ENCODE results near the gene QRFP. TPM values are rescaled to one million over a fixed set of nuclear protein-coding genes. Genes with fewer than 3 reads are reported as not detected.

QRFP gene
- total and polyA plus RNA-seq, 4 donors, result not detected

DNA sequence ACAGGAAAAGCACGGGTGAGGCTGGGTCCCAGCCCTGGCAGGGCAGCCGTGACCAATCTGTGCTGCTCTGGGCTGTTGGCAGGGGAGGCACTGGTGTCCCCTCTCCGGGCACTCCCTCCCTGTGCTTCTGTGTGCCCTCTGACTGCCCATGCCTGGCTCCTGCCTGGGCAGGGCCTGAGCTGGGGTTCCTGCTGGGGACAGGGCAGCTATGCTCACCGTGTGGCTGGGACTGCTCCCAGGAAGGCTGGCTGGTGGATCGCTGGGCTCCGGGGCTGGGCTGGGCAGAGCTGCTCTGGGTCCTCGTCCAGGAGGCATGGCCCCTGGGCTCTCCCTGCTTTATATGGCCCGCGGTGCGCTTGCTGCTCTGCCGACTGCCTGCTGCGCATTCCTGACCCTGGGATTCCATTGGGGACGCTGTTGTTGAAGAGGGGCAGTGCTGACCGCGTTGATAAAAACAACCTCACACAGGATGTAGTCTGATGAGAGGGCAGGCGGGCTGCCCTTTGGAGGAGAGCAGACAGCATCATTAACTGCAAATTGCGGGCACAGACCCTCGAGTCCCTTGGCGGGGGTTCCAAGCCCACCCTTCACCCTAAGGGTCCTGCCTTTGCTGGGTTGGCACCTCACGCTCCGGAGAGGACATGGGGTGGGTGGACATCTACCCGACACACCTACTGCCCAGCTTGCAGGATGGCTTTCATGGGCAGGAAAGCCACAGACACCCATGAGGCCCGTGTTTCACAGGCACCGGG lies 955 bp downstream of the QRFP start:
- H3K27ac ChIP-seq (ENCODE audit: low read depth in 1 of 2, low read length in 2 of 2), result no peak overlapping the region

GRCh38 chr9:130895038-130895437 lies 1.6 kb downstream of the QRFP start:
- intact Hi-C loops (cut with DNase I), result no loop called here
- no peak overlapping the region for H3K27ac ChIP-seq (ENCODE audit: low read depth in 1 of 2, low read length in 2 of 2)
- H3K4me1 ChIP-seq (ENCODE audit: control insufficient read depth in 1 of 2, insufficient read depth in 2 of 2, low read length in 2 of 2), result no peaks in the 10 kb centered on the region
- no peaks in the 10 kb centered on the region for H3K27me3 ChIP-seq (ENCODE audit: control insufficient read depth in 1 of 2, insufficient read depth in 2 of 2, low read length in 1 of 2)
- WGBS, 2 donors, result 47 to 51% methylated on average over 9 of the region's 9 CpGs
- no peaks in the 10 kb centered on the region for H3K9me3 ChIP-seq (ENCODE audit: control insufficient read depth, low read length)
- ATAC-seq (ENCODE audit: low FRiP score) (no peak), DNase-seq (no peak)
- no peak overlapping the region for H3K4me3 ChIP-seq (ENCODE audit: low read length in 2 of 2)
- peaks cover 0 to 5% of the 10 kb centered on the region in 2 donors for H3K36me3 ChIP-seq (ENCODE audit: control insufficient read depth in 1 of 2, insufficient read depth in 2 of 2, low read length in 1 of 2)

More for the DNA sequence above, 955 bp downstream of the QRFP start:
- H3K27me3 ChIP-seq (ENCODE audit: control insufficient read depth in 1 of 2, insufficient read depth in 2 of 2, low read length in 1 of 2), result no peaks in the 10 kb centered on the region
- no peaks in the 10 kb centered on the region for H3K9me3 ChIP-seq (ENCODE audit: control insufficient read depth, low read length)
- peak; percentile 31 for ATAC-seq (ENCODE audit: low FRiP score)
- H3K4me1 ChIP-seq (ENCODE audit: control insufficient read depth in 1 of 2, insufficient read depth in 2 of 2, low read length in 2 of 2), result no peaks in the 10 kb centered on the region
- WGBS, 2 donors, result 39 to 40% methylated on average over 24 of the region's 24 CpGs
- DNase-seq, result peak in 1 of 2 donors; percentile 76
- peaks cover 0 to 2% of the 10 kb centered on the region in 2 donors for H3K36me3 ChIP-seq (ENCODE audit: control insufficient read depth in 1 of 2, insufficient read depth in 2 of 2, low read length in 1 of 2)
- H3K4me3 ChIP-seq (ENCODE audit: low read length in 2 of 2), result no peak overlapping the region
- intact Hi-C loops (cut with DNase I), result no loop called here

GRCh38 chr9:130894546-130894945 lies 2.1 kb downstream of the QRFP start:
- ATAC-seq (ENCODE audit: low FRiP score) (no peak), DNase-seq (no peak)
- WGBS, 2 donors, result 64 to 71% methylated on average over 7 of the region's 7 CpGs
- Histone ChIP-seq H3K4me3 (ENCODE audit: low read length in 2 of 2) (no peak overlapping the region), H3K36me3 (ENCODE audit: control insufficient read depth in 1 of 2, insufficient read depth in 2 of 2, low read length in 1 of 2) (peaks cover 0 to 6% of the 10 kb centered on the region in 2 donors), H3K9me3 (ENCODE audit: control insufficient read depth, low read length) (no peaks in the 10 kb centered on the region), H3K27ac (ENCODE audit: low read depth in 1 of 2, low read length in 2 of 2) (no peak overlapping the region), H3K27me3 (ENCODE audit: control insufficient read depth in 1 of 2, insufficient read depth in 2 of 2, low read length in 1 of 2) (no peaks in the 10 kb centered on the region), H3K4me1 (ENCODE audit: control insufficient read depth in 1 of 2, insufficient read depth in 2 of 2, low read length in 2 of 2) (no peaks in the 10 kb centered on the region)
- intact Hi-C loops (cut with DNase I), result no loop called here

- H3K9me3 ChIP-seq (ENCODE audit: control insufficient read depth, low read length), result no peaks in the 10 kb centered on the region
- no peak overlapping the region for H3K4me3 ChIP-seq (ENCODE audit: low read length in 2 of 2)
- ATAC-seq (ENCODE audit: low FRiP score), result no peak
- no peak overlapping the region for H3K27ac ChIP-seq (ENCODE audit: low read depth in 1 of 2, low read length in 2 of 2)
- H3K27me3 ChIP-seq (ENCODE audit: control insufficient read depth in 1 of 2, insufficient read depth in 2 of 2, low read length in 1 of 2), result no peaks in the 10 kb centered on the region
- H3K4me1 ChIP-seq (ENCODE audit: control insufficient read depth in 1 of 2, insufficient read depth in 2 of 2, low read length in 2 of 2), result no peaks in the 10 kb centered on the region
- peaks cover 0 to 6% of the 10 kb centered on the region in 2 donors for H3K36me3 ChIP-seq (ENCODE audit: control insufficient read depth in 1 of 2, insufficient read depth in 2 of 2, low read length in 1 of 2)
- intact Hi-C loops (cut with DNase I), result no loop called here
- DNase-seq, result peak; percentile 79 to 85
- 80 to 81% methylated on average over 33 to 34 of the region's 34 CpGs for WGBS, 2 donors
Observed at GRCh38 chr9:130893341-130894101, 3.1 kb downstream of the QRFP start.

DNA sequence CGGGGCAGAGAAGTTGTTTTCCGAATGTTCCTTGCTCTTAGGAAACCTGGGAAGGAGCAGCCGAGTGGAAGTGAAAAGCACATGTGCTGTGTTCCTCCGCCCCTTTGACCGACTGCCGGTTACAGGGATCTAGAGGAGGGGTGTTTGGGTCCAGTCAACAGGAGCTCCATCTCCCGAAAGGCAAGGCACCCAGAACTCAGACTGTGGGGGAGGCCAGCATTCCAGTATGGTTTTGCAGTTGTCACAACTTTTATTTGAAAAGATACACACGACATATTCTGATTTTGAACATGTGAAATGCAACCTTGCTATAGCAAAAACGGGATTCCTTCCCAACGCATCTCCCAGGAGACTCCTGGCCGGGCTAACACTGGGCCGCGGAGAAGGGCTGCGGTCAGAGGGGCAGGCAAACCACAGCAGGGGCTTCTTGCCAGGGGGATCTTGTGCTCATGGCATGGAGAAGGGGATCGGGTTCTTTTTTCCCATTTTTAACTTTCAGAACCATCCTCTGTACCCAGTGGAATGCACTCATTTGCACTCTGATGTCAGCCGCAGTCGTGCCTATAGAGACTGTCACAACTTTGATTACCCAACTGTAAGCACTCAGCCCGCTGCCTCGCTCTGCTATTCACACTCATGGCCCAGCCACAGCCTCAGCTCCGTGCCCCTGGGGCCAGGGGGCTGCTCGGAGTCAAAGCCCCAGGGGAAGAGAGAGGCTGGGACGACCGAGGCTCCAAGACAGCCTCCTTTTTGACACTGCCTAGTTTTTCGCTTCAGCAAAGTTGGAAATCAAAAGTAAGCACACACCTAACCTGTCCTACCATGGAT lies 3.9 kb downstream of the QRFP start:
- Histone ChIP-seq H3K27ac (ENCODE audit: low read depth in 1 of 2, low read length in 2 of 2) (no peak overlapping the region), H3K9me3 (ENCODE audit: control insufficient read depth, low read length) (no peaks in the 10 kb centered on the region), H3K36me3 (ENCODE audit: control insufficient read depth in 1 of 2, insufficient read depth in 2 of 2, low read length in 1 of 2) (peaks cover 0 to 10% of the 10 kb centered on the region in 2 donors), H3K4me3 (ENCODE audit: low read length in 2 of 2) (no peak overlapping the region), H3K27me3 (ENCODE audit: control insufficient read depth in 1 of 2, insufficient read depth in 2 of 2, low read length in 1 of 2) (no peaks in the 10 kb centered on the region), H3K4me1 (ENCODE audit: control insufficient read depth in 1 of 2, insufficient read depth in 2 of 2, low read length in 2 of 2) (no peaks in the 10 kb centered on the region)
- ATAC-seq (ENCODE audit: low FRiP score) (no peak), DNase-seq (no peak)
- intact Hi-C loops (cut with DNase I), result no loop called here
- 64 to 72% methylated on average over 24 of the region's 24 CpGs for WGBS, 2 donors

- Histone ChIP-seq H3K36me3 (ENCODE audit: control insufficient read depth in 1 of 2, insufficient read depth in 2 of 2, low read length in 1 of 2) (peaks cover 0 to 10% of the 10 kb centered on the region in 2 donors), H3K4me3 (ENCODE audit: low read length in 2 of 2) (no peak overlapping the region), H3K4me1 (ENCODE audit: control insufficient read depth in 1 of 2, insufficient read depth in 2 of 2, low read length in 2 of 2) (no peaks in the 10 kb centered on the region), H3K9me3 (ENCODE audit: control insufficient read depth, low read length) (no peaks in the 10 kb centered on the region), H3K27me3 (ENCODE audit: control insufficient read depth in 1 of 2, insufficient read depth in 2 of 2, low read length in 1 of 2) (no peaks in the 10 kb centered on the region), H3K27ac (ENCODE audit: low read depth in 1 of 2, low read length in 2 of 2) (no peak overlapping the region)
- ATAC-seq (ENCODE audit: low FRiP score) (no peak), DNase-seq (no peak)
- WGBS, 2 donors, result 81 to 83% methylated on average over 18 of the region's 18 CpGs
- intact Hi-C loops (cut with DNase I), result no loop called here
Observed at GRCh38 chr9:130891688-130892476, 4.7 kb downstream of the QRFP start.

DNA sequence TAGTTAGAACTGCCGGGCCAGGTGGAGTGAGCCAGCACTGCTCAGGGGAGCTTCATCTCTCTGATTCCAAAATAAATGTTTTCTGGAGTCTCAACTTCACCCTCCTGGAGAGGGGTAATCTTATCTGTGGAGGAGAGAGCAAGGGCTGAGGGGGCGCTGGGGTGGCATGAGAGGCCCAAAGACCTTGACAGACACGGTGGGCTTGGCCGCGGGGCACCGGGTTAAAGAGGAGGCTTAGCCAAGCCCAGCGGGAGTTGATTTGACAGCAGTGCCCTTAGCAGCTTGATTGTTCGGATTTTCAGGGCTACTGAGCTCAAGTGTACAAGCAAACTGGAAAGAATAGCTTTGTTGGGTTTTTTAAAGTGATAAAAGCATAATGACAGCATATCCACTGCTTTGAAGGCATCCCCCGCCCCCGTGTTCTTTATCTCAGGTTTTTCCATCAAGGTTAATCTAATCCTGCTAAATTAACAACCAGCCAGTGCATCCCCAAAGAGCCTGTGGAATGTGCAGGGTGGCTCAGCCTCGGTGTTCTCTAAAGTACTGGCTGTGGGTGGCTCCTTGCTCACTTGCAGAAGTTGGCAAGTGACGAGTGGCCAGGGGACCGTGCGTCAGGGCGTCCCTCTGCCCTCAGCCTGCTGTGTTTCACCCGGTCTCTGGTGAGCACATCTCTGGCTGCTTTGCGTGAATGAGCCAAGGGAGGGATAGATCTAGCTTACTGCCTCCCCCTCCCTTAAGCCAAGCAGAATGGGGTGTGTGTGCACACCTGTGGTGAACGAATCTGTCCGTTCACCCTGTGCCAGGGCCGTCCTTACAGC lies 5.5 kb downstream of the QRFP start:
- Histone ChIP-seq H3K4me1 (ENCODE audit: control insufficient read depth in 1 of 2, insufficient read depth in 2 of 2, low read length in 2 of 2) (no peaks in the 10 kb centered on the region), H3K36me3 (ENCODE audit: control insufficient read depth in 1 of 2, insufficient read depth in 2 of 2, low read length in 1 of 2) (peaks cover 0 to 10% of the 10 kb centered on the region in 2 donors), H3K9me3 (ENCODE audit: control insufficient read depth, low read length) (no peaks in the 10 kb centered on the region), H3K4me3 (ENCODE audit: low read length in 2 of 2) (no peak overlapping the region), H3K27ac (ENCODE audit: low read depth in 1 of 2, low read length in 2 of 2) (no peak overlapping the region), H3K27me3 (ENCODE audit: control insufficient read depth in 1 of 2, insufficient read depth in 2 of 2, low read length in 1 of 2) (no peaks in the 10 kb centered on the region)
- WGBS, 2 donors, result 76 to 80% methylated on average over 20 of the region's 20 CpGs
- ATAC-seq (ENCODE audit: low FRiP score) (no peak), DNase-seq (peak in 1 of 2 donors; percentile 38)
- intact Hi-C loops (cut with DNase I), result no loop called here
